ENCODE data around the gene PTPRN2.

Gene PTPRN2

DNA sequence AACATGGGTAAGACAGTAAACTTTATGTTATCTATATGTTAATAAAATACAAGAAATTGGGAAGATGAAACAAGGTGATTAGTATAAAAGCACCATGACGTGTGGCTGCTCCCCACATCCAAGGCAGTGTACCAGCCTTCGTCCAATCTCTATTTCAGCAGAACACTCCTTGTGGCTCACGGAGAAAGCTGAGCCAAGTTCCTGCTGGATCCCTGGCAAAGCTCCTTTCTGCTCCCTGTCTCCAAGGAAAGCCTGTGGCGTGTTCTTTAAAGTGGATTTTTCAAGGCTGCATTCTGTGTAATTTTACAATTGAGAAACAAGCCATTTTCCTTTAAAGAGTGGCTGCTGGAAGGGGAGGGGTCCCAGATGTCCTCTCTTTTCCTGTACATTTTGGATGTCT is 467.3 kb downstream of the PTPRN2 start:
- DNase-seq = no peak

DNA sequence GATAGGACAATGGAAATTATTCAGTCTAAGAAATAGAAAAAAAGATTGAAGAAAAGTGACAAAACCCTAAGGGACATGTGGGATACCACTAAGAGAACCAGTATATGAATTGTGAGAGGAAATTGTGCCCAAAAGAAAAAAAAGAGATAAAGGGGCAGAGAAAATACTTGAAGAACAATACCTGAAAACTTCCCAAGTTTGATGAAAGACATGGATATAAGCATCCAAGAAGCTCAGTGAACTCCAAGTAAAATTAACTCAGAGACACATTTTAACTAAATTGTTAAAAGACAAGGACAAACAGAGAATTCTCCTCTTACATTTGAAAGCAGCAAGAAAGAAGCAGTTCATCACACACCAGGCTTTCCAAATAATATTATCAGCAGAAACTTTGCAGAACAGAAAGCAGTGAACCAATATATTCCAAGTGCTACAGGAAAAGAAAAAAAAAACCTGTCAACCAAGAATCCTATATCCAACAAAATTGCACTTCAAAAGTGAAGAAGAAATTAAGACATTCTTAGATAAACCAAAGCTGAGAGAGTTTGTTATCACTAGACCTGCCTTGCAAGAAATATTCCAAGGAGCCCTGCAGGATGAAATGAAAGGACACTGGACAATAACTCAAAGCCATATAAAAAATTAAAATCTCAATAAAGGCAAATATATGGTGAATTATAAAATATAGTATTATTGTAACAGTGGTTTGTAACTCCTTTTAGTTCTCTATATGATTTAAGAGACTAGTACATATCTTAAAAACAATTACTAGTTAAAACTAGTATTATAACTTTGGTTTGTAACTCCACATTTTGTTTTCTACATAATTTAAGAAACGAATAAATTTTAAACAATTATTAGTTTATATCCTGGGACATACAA is 470.0 kb downstream of the PTPRN2 start:
- DNase-seq = no peak

DNA sequence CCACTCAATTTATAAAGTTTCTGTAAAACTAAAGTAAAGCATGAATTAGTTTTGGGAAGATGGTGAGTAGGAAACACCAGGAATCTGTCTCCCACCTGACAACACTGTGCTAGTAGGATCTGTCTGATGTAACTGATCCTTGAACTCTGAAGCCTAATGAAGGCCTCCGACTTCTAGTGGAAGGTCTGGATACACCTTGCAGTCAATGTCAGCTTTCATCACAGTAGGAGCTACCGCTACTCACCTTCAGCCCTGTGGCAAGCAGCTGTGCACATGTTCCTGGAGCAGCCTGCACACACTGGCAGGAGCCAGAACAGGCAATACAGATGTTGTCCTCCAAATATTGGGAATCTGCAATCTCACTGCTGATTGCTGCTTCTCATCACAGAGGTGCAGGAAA is 471.4 kb downstream of the PTPRN2 start:
- no peak for DNase-seq

DNA sequence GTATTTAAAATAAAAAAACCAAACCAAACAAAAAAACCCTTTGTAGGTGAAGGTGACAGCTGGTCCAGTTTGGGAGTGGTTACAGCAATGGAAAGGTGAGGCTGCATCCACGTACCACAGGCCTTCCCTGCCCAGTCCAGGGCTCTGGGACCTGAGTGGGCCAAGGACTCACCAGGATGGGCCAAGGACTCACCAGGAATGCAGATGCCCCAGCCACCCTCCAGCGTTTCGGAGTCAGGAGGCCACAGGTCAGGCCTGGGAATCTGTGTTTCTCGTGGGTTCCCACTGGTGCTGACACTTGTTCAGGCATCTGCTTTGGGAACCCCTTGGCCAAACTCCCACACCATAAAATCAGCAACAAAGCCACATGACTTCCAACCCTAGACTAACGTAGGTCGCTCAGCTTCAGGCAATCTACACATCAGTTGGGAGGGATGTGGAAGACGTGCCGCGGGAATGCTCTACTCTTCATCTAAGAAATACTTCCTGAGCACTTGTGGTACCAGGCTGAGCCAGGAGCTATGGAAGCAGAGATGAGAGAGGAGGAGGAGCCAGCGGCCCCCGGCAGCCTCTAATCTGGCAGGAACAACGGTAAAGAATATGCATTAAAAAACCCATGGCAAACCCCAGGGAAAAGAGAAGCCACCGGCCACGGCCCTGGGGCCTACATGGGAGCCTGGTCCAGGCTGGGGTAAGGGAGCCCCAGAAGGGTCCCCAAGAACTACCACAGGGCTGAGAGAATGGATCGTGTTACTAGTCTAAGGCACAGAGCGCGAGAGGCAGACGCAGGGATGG is 473.4 kb downstream of the PTPRN2 start:
- no peak for DNase-seq

DNA sequence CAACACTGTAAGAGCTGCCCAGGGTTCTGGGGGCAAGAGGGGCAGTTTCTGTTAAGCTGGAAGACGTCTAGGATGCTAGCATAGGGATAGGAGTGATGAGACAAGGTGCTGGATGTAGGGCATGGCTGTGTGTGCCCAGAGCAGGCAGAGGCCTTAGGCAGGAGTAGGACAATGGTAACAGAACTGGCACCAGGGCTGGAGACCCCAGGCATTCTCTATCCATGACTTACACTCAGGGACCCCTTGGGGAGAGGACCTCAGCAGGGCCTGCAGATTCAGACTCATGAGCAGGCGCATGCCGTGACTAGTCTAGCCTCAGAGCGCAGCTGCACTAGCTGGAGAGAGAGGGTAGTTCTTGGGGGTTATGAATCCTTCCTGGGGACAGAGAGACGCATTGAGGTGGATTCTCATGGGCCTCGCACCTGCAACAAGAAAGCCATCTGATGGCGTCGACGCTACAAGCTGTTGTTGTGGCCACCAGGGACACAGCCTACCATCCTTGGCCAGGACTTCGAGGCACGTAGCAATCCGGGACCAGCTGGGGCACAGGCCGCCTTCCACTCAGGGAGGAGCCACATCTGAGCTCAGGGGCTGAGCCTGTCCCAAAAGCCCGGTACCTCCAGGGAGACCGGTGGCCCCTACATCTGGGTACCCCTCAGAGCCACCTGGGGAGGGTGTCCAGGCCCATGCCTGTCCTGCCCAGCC is 474.1 kb downstream of the PTPRN2 start:
- DNase-seq = no peak

DNA sequence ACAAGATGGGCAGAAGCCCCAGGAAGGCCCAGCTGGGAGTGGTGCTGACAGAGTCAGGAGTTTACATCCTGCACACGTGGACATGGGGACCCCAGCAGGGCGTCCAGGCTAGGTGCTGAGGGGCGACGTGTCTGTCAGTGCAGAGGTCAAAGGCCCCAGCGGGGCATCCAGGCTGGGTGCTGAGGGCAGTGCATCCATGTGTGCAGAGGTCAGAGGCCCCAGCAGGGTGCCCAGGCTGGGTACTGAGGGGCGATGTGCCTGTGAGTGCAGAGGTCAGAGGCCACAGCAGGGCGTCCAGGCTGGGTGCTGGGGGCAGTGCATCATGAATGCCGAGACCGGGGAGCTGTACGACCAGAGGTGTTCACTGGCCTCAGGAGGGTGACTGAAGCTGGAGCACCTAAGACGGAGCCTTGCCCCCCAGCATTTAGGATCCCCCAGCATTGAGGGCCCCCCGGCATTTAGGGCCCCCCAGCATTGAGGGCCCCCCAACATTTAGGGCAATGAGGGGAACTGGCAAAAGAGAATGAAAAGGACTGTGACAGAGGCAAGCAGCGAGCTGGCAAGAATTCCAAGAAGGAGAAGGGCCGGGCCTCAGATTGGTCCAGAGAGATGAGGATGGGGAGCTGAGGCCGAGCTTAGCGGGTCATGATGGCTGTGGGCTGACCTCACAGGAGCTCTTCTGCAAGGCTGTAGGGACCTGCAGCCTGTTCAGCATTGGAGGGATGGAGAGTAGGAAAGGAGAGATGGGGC is 474.9 kb downstream of the PTPRN2 start:
- no peak for DNase-seq

DNA sequence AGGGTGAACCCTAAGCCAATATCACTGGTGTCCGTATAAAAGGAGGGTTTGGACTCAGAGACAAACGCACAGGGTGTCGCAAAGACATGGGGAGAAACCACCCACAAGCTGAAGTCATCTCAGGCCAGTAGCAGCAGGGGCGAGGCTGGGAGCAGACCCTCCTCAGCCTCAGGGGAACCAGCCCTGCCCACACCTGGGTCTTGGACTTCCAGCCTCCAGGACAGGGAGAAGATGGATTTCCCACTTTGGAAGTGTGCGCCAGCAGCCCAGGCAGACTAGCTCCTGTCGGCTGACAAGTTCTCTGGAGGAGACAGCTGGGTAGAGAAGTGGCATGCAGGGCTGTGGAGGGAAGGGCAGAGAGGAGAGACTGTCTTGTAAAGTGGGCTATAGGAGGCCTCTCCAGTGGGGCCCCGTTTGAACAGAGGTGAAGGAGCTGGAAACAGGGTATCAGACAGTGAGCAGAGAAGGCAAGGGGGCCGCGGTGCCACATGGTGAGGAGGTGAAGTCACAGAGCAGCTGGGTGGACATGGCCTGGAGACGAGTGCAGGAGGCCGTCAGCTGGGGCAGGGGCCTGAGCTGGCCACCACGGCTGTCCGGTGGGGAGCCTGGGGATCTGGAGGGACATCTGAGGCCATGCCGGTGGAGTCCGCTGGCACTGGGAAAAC is 475.6 kb downstream of the PTPRN2 start:
- DNase-seq = no peak

DNA sequence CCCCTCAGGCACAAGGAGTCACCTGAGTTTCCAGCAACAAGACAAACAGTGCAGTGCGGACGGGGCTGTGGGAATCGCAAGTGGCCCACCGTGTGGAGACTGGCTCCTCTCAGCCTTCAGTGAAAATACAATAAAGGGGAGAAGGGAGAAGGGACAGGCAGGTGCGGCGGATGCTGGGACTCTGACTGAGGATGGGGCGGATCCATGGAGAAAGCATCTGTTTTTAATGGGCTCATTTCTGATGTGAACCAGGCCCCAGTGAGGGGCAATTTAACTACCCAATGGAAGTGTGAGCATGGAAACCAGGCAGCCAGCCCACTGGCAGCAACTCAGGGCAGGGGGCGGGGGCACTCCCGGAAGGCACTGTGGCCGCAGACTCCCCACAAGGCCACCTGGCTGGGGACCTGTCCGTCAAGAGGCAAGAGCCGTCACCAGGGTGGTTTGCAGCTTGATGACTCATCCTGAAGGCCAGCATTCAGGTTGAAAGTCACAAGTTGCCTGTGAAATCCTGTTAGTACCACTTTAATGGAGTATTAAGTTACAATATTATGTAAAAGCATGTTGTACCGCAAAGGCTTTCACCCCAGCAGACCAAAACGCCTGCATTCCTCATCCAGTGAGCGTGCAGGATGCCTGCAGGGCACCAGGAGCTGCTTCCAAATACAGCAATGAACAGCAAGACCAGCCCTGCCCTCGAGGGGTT is 476.4 kb downstream of the PTPRN2 start:
- no peak for DNase-seq

DNA sequence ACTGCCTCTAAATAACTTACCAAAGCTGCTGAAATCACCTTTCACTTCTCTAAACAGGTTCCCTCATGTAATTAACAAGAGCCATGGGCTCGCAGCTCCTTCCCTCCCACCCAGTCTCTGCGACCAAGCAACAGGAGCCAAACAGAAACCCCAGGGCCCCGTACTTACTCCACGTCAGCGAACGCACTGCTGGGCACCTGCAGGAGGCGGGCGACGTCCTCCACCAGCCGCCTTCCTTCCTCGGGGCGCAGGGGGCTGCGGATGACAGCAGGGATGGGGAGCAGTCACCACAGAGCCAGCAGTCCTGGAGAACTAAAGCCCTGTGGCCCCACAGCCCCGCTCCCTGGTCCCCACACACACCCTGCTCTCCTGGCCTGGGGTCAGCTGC is 477.0 kb downstream of the PTPRN2 start:
- DNase-seq = no peak

DNA sequence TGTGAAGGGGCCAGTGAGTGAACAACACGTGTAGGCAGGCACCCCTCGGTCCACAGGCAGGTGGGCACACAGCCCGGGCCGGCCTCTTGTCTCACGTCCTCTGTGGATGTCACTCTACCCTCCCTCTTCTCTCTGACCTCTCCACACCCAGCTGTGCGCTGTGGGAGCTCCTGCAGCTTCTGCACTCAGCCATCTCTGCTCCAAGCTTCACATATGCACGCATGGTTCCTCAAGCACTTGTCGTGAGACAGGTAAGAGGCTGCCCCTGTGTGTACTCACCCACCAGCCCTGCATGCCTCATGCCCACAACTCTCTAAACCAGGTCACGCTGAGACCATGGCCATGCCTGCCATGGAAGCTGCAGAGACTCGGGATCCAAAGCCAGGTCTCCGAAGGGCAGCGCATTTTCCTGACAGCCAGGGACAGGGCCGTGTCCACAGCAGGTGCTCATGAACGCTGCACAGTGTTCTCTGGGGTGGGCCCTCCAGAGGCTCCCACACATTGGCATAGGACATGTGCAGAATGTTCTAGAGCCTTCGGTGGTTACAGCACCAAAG is 477.5 kb downstream of the PTPRN2 start:
- no peak for DNase-seq

DNA sequence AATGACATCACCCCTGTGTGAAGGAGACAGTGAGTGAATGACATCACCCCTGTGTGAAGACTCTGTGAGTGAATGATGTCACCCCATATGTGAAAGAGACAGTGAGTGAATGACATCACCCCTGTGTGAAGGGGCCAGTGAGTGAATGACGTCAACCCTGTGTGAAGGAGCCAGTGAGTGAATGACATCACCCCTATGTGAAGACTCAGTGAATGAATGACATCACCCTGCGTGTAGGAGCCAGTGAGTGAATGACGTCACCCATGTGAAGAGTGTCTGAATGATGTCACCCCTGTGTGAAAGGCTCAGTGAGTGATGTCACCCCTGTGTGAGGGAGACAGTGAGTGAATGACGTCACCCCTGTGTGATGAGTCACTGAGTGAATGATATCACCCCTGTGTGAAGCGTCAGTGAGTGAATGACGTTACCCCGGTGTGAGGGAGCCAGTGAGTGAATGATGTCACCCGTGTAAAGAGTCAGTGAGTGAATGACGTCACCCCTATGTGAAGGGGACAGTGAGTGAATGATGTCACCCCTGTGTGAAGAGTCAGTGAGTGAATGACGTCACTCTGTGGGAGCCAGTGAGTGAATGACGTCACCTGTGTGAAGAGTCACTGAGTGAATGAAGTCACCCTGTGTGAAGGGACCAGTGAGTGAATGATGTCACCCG is 478.1 kb downstream of the PTPRN2 start:
- no peak for DNase-seq

DNA sequence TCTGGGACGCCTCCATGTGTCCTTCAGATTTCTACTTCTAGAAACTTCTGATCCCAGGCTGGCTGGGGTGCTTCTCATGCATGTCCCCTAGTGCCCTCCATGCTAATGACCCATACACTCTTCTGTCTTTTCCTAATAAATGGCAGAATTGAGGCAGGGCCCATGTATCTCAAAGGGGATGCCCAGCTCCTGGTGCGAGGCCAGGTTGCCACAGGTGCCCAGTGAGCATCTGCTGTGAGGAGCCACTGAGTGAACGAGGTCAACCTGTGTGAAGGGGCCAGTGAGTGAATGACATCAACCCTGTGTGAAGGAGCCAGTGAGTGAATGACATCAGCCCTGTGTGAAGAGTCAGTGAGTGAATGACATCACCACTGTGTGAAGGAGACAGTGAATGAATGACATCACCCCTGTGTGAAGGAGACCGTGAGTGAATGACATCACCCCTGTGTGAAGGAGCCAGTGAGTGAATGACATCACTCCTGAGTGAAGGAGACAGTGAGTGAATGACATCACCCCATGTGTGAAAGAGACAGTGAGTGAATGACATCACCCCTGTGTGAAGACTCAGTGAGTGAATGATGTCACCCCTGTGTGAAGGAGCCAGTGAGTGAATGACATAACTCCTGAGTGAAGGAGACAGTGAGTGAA is 478.9 kb downstream of the PTPRN2 start:
- DNase-seq = no peak

DNA sequence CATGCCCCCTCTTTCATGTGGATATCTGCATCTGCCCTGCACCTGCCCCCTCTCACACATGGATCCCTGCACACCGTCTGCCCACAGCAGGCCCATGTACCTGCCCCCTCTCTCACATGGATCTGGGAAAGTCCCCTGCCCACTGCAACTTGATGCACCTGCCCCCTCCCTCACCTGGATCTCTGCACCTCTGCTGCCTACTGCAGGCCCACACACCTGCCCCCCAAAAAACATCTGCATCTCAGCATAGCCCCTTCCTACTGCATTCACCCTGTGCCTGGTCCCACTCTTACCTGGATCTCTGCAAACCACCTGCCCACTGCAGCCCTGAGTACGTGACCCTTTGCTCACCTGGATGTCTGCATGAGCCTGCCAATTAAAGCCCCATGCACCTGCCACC is 479.8 kb downstream of the PTPRN2 start:
- no peak for DNase-seq

DNA sequence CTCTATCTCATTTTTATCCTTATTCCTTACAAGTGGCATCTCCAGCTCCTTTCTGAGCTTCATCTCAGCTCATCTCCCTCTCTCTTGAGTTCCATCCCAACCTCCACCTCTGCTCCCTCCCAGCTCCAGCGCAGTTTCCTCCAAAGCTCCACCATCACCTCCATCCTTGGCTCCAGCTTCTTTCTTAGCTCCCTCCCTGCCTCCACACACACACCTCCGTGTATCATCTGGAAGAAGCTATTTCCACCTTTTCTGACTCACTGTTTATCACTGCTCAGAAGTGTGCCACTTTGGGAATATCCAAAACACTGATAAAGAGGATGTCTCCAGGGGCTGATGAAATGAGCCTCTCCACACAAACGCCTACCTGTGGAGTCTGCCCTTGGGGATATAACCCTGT is 481.4 kb downstream of the PTPRN2 start:
- DNase-seq = no peak

DNA sequence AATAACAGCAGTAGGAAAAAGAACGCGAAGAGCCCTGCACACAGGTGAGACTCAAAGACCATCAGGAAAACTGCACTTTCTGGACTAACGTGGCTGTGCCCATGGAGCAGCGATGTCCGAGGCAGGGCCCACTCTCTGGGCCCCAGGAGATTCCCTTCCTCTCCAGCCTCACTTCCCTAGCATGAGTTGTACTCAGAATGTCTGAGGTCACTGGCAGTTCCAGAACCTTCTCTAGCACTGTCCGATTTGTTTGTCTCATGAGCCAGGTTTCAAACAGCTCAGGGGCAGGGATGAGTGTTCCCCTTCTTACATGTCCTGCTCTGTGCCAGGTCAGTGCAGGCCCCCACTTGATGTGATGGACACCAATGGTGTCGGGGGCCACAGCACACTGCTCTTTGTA is 484.2 kb downstream of the PTPRN2 start:
- no peak for DNase-seq

DNA sequence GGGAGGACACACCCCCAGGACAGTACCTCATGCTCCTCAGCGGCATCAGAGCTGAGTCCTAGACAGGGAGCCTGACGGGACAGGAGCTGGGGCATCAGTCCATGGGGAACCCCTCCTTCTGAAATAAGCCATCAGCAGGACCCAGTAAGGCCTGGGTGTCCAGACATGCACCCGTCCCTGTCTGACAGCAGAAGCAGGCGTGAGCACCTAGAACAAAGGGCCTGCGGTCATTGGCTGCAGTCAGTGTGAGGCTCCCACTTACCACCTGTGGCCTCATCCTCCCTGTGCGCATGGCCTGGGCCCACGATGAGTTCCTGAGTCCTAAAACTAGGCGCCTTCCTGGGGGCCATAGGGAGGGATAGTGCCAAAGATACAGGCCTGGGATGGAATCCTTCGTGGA is 484.7 kb downstream of the PTPRN2 start:
- DNase-seq = no peak

DNA sequence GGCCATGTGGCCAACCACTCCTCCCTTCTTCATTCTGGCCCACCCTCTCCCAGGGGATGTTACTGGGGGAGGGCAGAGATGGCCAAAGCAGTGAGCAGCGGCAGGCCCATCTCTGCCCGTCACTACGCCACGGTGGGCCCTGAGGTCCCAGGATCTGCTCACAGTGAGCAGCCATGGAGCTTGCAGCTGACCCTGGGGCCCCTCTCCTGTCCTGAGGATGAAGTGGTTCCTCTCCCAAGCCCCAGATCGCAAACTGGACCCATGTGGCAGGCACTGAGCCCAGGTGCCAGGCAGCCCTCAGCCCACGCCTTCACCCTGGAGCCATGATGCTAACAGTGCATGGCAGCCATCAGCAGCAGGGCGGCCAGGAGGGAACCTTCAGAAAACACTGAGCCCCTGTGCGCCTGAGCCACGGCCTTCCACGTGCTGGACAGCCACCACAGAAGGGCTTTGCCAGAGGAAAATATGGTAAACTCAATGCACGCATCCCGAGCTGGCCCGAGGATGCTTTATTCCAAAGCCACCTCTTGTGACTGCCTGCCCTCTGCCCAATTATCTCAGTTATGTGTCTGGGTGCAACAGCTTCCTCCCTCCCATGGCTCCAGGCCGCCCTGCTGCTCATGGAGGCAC is 485.7 kb downstream of the PTPRN2 start:
- DNase-seq = no peak

DNA sequence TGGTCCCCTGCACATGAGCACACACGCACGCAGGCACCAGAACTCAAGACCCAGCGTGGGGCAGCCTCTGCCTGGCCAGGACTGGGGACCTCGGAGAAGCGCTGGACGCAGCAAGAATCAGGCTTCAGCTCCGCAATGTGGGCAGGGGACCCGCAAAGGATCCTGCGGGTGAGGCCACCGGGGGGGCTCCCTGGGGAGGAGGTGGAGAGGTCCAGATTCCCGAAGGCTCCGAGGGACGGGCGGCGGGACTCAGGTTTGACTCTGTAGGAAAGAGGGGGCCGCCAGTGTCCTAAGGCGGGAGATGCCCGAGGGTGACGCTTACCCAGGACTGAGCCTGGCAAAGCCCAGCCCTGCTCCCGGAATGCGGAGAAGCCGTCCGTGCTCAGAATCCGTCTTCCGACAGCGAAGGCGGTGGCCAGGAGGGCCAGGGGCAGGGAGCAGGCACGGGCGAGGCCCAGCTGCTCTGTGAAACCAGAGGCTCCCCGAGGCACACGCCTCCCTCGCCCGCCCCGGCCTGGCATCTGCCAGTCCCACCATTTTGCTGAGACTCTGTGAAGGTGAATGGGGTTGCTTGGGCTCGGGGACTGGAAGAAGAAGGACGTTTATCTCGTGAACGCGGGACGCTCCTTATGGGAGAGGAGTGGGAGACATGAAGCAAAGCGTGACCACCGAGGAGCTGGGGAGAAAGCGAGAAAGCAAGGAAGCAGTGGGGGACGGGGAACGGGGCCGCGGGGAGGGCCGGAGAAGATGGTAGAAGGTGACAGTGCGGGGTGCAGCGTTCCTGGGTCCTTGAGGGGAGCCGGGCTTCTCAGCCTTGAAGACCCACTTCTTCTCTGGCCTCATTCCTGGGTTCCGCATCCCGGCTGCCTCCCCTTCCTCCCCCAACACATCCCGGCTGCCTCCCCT is 489.2 kb downstream of the PTPRN2 start:
- no peak for DNase-seq
